Fibroblast of skin of right quadriceps (primary cell): ENCODE data around the gene KLF13.
A peak's percentile ranks its signal among the peaks of the same experiment; 100 is the strongest.

ENCODE experiments used
- DNase-seq: peaks from one replicate; pipeline ENCODE4 v3.0.0-alpha.2; 2013

The KLF13 gene

DNA sequence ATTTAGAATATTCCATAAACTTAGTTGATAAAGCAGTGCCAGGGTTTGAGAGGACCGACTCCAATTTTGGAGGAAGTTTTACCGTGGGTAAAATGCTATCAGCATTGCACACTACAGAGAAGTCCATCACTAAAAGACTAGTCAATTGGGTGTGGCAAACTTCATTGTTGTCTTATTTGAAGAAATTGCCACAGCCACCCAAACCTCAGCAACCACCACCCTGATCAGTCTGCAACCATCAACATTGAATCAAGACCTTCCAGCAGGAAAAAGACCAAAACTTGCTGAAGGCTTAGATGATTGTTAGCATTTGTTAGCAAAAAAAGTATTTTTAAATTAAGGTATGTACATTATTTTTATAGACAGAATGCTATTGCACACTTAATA lies 60.5 kb downstream of the KLF13 start:
- no peak for DNase-seq

- DNase-seq, result peak; percentile 59
These were observed 61.0 kb downstream of the KLF13 start for GRCh38 chr15:31387479-31388118.

- no peak for DNase-seq
These were observed 62.9 kb downstream of the KLF13 start for GRCh38 chr15:31389576-31389975.

- no peak for DNase-seq
These were observed 63.4 kb downstream of the KLF13 start for GRCh38 chr15:31390029-31390428.

DNA sequence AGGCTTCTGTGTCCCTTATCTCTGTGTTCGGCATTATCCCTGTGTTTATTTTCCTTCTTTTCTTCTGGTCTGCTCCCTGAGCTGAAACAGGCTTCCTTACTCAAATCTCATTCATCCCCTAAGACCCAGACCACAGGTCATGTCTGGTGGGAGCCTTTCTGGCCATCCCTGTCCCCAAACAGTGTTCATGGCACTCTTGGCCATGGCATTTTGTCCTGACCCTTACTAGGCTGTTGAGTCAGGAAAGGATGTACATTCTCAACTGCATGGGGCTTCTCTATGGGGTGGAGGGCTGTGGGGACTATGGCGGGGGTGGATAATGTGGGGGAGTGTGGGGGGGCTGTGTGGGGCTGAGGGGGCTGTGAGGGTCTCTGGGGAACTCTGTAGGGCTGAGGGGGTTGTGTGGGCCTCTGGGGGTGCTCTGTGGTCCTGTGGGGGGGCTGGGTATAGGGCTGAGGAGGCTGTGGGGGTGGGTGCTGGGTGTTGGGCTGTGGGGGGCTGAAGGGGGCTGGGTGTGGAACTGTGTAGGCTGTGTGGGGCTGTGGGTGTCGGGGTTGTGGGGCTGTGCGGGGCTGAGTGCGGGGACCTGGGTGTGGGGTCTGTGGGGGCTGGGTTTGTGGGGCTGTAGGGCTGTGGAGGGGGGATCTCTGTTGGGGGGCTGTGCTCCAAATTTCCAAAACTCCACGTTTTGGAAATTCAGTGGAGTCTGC lies 64.3 kb downstream of the KLF13 start:
- DNase-seq, result no peak

DNA sequence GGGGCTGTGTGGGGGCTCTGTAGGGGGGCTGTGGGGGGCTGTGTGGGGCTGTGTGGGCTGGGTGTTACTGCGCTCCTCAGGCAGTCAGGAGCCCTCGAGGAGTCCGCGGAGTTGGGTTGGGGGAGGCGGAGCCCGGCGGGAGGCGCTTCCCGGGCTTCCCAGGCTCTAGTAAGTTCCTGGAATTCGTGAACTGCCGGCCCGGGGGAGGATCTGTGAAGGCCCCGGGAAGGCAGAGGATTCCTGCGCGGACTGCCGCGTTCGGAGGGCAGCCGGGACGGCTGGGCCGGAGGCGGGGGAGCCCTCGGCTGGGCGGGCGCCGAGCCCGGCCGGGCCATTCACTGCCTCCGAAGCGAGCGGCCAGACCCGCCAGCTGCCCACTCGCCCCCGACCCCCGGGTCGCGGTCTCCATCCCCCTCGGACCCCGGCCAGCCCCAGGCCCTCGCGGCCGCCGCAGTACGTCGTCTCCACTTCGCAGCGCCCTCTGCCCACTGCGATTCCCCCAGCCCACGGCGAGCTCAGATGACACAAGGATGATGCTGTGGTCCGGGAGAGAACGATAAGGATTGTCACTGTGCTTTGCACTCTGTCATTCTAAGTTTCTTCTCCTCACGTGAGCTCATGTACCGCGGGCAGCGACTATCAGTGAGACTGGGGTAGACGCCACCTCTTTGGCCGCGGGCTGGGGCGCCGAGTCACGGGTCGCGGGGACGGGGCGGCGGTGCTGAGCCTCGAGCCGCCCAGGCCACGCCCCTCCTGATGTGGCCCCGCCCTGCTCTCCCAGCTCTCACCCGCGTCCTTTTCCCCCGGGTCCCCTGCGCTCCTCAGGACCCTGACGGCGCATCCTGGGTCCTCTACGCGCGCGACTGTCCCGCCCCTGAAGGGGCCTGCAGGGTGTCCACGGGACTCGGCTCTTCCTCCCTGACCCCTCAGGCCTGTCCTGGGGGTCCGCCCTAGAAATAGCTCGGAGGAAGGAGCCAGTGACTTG lies 65.3 kb downstream of the KLF13 start:
- DNase-seq, result peak; percentile 74

- no peak for DNase-seq
These were observed 66.2 kb downstream of the KLF13 start for GRCh38 chr15:31392761-31393401.

- no peak for DNase-seq
These were observed 66.9 kb downstream of the KLF13 start for GRCh38 chr15:31393444-31394091.

DNA sequence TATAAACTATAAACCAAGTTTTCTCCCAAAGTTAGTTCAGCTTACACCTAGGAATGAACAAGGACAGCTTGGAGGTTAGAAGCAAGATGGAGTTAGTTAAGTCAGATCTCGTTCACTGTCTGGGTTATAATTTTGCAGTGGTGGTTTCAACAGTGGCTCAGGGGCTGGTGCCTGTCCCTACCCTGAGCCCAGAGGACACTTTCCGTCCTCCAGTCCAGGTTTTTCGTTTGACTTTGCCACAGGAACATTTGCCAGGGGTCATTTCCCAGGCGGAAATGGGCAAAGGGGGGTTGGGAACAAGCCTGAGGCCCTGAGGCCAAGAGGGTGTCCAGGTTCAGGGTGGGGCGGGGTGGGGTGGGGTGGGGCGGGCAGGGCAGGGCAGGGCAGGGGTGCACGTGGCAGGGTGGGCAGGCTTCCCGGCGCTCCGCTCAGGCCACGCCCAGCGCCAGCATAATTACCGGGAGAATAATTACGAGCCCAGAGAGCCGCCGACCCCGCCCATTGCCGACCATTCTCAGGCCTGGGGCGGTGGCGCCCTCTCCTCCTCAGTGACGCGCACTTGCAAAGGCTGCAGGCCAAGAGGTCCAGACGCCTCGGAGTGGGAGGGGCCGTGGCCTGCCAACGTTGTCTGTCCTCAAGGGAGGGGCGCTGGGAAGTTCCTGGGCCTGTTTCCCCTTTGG lies 70.4 kb downstream of the KLF13 start:
- DNase-seq, result peak; percentile 40

GRCh38 chr15:31397851-31398661 lies 71.4 kb downstream of the KLF13 start:
- no peak for DNase-seq

DNA sequence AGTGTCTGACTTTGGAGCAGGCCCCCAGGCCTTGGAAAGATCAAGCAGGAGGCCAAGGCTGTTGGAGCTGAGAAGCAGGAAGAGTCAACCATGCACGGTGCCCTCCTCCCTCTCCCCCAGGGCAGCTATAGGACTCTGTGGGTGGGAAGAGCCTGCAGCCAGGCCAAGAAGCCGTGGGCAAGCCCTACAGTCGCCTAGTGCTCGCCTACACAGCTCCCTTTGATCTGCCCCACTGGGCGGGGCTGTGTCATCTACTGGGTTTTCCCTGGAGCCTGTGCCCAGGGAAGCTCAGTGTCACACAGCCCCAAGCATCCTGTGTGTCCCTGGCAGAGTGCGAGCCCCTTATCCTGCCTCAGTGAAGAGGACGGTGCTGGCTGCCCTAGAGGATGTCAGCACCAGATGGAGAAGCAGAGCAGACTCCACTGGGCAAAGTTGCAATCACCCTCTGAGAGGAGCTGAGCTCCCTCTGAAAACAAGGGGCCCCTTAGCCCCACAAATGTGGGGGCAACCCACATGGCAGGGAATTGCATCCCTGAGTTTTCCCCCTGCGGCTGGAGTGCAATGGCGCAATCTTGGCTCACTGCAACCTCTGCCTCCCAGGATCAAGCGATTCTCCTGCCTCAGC lies 72.2 kb downstream of the KLF13 start:
- DNase-seq, result no peak

DNA sequence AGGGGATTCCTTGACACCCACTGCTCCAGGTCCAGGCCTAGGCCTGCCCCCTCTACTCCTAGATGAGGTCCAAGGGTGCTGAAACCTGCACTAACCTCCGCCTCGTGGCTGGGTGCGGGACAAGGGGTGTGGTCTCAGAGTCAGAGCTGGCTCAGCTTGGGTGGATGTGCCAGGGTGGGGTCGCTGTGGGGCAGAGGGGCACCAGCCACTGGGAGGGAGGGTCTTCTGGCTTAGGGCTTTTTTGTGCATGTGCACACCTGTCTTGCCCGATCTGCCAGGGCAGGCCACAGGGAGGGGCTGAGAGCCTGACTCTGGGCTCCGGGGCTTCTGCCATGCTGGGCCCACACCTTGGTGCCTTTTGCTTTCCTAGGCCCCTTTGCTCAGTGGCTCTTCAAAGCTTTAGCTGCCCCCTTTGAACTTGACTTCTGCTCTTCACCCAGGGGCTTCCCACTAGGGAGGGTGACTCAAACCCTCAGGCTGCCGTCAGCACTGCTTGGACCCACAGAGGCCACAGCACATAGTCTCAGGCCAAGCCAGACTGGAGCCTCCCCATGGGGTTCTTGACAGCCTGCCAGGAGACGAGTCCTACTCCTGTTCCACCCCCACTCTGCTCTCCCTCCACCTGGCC lies 73.0 kb downstream of the KLF13 start:
- DNase-seq, result peak; percentile 24

GRCh38 chr15:31400222-31400927 lies 73.7 kb downstream of the KLF13 start:
- DNase-seq, result no peak

GRCh38 chr15:31401282-31401681 lies 74.6 kb downstream of the KLF13 start:
- DNase-seq, result no peak

DNA sequence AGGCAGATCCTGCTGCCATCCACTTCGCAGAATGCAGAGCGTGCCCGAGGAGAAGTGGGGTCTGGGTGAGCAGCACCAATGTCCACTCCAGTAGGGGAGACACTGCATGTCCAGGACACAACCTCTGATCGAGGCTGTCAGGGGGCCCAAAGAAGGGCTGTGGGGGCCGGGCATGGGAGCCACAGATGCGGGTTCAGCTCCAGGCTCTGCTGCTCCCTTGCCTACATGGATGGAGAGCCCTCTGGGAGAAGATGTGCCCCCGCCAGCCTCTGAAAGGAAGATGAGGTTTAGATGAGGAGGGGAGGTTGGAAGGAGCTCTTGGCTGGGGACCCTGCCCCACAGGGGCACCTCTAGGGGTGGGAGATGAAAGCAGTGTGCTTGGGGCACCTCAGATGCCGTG lies 75.4 kb downstream of the KLF13 start:
- DNase-seq, result no peak

GRCh38 chr15:31402511-31403056 lies 75.9 kb downstream of the KLF13 start:
- peak; percentile 66 for DNase-seq

DNA sequence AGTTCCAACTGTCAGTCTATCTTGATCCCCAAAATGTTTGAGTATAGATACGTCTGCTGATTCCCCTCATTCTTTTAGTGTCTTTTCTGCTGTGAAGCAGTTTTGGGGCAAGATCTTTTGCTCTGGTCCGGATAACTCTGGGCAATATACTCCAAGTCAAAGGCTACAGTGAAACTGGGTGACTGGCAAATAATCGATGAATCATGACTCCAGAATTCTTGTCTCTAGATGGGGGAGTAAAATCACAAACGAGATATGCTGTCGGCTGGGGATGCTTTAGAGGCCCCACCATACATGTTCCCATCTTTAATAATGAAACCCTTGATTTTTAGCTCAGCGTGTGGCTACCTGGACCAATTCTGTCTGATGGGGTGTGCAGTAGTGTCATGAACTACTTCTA lies 76.5 kb downstream of the KLF13 start:
- DNase-seq, result peak; percentile 43

- peak; percentile 31 for DNase-seq
These were observed 77.0 kb downstream of the KLF13 start for GRCh38 chr15:31403606-31404005.

GRCh38 chr15:31404345-31404744 lies 77.7 kb downstream of the KLF13 start:
- DNase-seq, result no peak
